Mucosa of gallbladder (tissue), 1 donor: ENCODE results near the gene DIPK1A. TPM values are rescaled to one million over a fixed set of nuclear protein-coding genes. Genes with fewer than 3 reads are reported as not detected.

ENCODE experiments used
- DNase-seq: peaks from one replicate; pipeline ENCODE4 v3.0.0-alpha.2; 2020; ENCODE audit warnings: low spot score
- total RNA-seq: library from RNA; stranded (reverse); gene quantifications from one replicate; pipeline ENCODE4 v1.2.1, GENCODE V29; 2021
- donor health status: DM: no; HTN: no; CAD: no.

The DIPK1A gene
- total RNA-seq, 1 donor from 2014 or later: 17.8 TPM

DNA sequence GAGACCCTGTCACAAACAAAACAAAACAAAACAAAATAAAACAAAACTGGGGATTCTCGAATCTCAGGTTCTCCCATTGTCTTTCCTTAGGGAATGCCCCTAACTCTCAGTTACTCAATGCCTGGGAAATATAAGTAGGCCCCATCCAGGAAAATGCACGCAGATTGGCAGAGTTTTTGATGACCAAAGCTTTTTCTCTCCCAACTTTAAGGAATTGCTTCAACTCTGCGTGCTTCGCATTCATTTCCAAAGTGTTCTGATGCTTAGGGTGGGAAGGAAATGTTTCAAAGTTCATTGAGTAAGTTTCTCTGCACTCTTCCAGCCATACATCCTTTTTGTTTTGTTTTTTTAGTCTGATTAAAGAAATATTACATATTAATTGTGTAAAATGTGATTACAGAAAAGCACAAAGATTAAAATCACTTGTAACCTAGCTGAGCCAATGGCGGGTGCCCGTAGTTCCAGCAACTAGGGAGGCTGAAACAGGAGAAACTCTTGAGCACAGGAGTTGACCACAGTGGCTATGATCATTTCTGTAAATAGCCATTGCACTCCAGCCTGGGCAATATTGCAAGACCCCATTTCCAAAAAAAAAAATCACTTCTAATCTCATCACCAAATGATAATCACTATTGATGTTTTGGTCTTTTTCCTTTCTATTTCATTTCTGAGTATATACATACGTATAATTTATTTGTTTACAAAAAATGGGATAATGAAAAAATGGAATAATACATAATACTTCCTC lies 157.9 kb downstream of the DIPK1A start:
- DNase-seq: no peak

DNA sequence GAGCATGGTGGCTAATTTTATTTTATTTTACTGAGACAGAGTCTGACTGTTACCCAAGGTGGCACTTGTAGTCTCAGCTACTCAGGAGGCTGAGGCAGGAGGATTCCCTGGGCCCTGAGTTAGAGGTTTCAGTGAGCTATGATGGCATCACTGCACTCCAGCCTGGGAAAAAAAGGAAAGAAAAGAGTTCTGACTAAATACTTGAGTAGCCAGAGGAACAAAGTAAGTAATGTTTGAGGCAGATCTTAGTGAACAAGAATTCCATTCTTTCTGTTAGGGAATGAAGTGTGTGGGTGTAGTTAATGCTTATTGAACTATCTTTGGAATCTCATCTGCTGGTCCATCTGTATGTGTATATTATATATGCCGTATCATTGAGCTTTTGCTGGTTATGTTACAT lies 163.3 kb downstream of the DIPK1A start:
- no peak for DNase-seq

DNA sequence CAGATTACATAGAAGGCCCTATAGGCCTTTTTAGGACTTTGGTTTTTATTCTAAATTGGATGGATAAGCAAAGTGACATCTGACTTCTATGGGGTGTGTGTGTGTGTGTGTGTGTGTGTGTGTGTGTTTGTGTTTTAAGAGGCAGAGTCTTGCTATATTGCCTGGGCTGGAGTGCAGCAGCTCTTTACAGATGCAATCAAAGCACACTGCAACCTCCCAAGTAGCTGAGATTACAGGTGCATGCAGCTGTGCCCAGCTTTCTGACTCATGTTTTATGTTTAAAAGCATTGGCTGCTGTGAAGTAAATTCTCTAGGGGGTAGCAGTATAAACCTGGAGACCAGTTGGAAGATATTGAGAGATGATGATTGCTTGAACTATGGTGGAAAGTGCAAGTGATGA lies 164.0 kb downstream of the DIPK1A start:
- DNase-seq: no peak

DNA sequence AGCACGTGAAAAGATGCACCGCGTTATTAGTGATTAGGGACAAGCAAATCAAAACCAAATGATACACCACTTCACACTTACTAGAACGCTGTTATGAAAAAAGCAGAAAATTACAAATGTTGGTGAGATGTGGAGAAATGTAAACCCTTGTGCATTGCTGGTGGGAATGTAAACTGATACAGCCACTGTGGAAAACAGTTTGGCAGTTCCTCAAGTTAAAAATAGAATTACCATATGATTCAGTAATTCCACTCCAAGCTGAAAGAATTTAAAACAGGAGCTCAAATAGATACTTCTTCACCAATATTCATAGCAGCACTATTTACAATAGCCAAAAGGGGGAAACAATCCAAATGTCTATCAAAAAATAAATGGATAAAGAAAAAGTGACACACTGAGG lies 166.1 kb downstream of the DIPK1A start:
- DNase-seq: no peak

DNA sequence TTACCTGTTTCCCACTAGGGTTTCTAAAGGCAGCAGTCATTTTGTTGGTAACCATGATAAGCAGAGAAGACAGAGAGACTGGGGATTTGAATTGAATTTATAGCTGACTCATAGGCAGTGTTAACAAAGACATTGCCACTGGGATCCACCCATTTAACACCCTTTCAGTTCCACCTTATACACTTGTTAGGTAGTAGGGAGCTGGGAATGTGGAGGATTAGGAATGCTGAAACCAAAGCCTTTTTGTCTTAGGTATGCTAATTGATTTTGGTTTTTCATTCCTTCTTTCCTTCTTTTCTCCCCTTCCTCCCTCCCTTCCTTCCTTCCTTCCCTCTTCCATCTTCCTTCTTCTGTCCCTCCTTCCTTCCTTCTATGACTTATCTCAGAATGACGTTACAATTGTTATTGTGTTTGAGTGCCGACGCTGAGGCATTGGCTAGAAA lies 168.9 kb downstream of the DIPK1A start:
- no peak for DNase-seq

Other genes starting within 250 kb of the DIPK1A start
- 39.2 TPM for gene EVI5, start 176.4 kb downstream of the DIPK1A start, total RNA-seq
- gene RPL5, start 129.4 kb downstream of the DIPK1A start, total RNA-seq: 695 TPM
- 24.3 TPM for gene MTF2, start 117.8 kb upstream of the DIPK1A start, total RNA-seq
- 98.0 TPM for gene TMED5, start 219.0 kb upstream of the DIPK1A start, total RNA-seq
- 2.8 TPM for gene CCDC18, start 219.3 kb upstream of the DIPK1A start, total RNA-seq